GM12873 (cell line): ENCODE measurements around the gene ZNF326.

Source experiments
- CTCF ChIP-seq: IDR thresholded peaks from 2 replicates; pipeline ENCODE4 v1.5.1; 2012; ENCODE audit warnings: low read depth, mild to moderate bottlenecking, moderate library complexity, low read length, control low read depth; ENCODE audit not compliant: insufficient read depth; ENCODE audit errors: missing control alignments

The ZNF326 gene

GRCh38 chr1:89952605-89953130 is 42.2 kb upstream of the ZNF326 start:
- no peak for TF ChIP-seq CTCF

GRCh38 chr1:89953131-89953626 is 41.7 kb upstream of the ZNF326 start:
- TF ChIP-seq CTCF, result peak; percentile 41

- no peak for TF ChIP-seq CTCF
Measured at GRCh38 chr1:89953929-89954328, 41.0 kb upstream of the ZNF326 start.

GRCh38 chr1:89954401-89954800 is 40.5 kb upstream of the ZNF326 start:
- TF ChIP-seq CTCF, result no peak

GRCh38 chr1:89955311-89956205 is 39.4 kb upstream of the ZNF326 start:
- TF ChIP-seq CTCF, result no peak

GRCh38 chr1:89957107-89957506 is 37.8 kb upstream of the ZNF326 start:
- TF ChIP-seq CTCF, result no peak

GRCh38 chr1:89958851-89959654 is 35.9 kb upstream of the ZNF326 start:
- no peak for TF ChIP-seq CTCF
